GM21526 (cell line): ENCODE measurements around the gene KIF11.
"Not testable (repeated sequence)": the region's sequence is repeated elsewhere in the genome, so short reads cannot be mapped to it uniquely, and the experiment has no call there.

Source experiments
- ATAC-seq: cut with Tn5 transposase; IDR thresholded peaks from one replicate; pipeline ENCODE4 v1.9.1; 2021; ENCODE audit warnings: moderate library complexity; ENCODE audit not compliant: unreplicated experiment, low FRiP score

KIF11 gene

GRCh38 chr10:92590623-92591549 is 2.0 kb upstream of the KIF11 start:
- peak; percentile 10 for ATAC-seq

DNA sequence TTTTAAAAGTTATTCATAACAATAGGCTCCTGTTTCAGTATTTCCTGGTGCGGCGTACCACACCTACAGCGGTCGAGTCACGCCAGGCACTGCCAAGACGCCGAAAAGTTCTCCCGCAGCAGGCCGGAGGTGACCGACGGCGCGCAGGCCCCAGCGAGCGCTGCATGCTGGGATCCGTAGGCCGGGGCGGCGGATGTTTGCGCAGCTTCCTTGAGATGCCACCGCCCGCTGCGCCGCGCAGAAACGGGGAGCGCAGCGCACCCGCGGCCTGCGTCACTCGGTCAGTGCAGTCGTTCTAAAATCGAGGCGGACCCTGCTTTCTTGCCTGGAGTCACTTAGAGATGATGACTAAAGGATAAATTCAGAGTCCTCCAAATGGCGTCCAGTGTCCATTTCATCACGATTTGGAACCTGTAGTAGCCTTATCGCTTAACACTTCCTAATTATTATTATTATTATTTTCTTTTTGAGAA is 1.3 kb upstream of the KIF11 start:
- ATAC-seq = peak; percentile 72

DNA sequence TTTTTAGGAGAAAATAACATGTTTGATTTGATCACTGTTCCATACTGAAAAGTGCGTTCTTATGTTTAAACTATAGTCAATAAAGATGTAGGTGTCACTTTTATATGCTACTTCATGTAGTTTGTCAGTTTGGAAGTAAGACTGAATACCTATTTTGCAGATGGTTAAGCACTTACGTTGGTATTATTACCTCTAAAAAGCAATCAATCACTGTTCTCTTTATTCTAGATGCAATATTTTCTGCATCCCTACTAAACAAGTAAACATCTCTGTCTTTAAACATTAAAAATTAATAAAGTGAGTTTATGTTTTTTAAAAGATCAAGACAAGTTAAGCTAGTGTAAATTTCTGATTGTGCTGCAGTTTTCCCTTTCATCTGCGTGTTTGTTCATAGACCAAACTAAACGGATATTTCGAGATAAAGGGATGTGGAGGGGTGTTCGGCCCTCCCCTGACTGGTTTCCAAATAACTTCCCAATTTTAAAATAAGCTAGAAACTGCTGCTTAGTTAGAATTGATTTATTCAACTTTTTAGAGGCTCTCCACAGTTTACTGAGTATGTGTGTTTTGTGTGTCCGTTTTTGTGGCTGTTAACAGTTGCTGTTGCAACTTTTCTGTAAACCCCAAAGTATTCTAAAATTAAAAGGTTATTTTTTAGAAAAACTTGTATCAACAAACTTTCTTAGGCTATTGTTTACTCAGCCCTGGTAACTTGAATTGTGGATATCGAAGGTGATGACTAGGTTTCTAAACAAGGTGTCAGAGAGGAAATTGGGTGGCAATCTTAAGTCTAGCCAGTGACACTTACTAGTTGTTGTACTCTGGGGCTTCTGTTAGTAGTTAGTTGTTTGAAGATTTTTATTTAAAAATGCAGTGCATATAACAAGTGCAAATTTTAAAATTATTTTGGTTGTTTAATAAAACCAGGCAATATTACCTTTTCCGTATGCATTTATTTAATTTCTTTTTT is 974 bp downstream of the KIF11 start:
- ATAC-seq = no peak

DNA sequence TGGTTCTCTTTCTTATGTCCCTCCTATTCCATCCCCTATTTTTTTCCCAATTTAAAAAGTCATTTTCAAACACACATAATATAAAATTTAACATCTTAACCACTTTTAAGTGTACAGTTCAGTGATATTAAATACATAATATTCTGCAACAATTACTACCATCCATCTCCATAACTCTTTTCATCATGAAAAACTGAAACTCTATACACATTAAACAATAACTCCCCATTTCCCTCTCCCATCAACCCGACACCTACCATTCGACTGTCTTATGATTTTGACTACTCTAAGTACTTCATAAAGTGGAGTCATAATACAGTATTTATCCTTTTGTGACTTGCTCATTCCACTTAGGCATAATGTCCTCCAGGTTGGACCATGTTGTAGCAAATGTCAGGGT is 2.6 kb downstream of the KIF11 start:
- no peak for ATAC-seq

DNA sequence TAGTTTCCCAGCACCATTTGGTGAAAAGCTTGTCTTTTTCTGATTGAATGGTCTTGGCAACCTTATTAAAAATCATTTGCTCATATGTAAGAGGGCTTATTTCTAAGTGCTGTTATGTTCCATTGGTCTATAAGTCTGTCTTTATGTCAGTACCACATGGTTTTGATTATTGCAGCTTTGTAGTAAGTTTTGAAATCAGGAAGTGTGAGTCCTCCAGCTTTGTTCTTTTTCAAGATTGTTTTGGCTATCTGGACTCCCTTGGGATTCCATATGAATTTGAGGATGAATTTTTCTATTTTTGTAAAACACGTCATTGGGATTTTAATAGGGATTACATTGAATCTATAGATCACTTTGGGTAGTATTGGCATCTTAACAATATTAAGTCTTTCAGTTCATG is 5.4 kb downstream of the KIF11 start:
- no peak for ATAC-seq

DNA sequence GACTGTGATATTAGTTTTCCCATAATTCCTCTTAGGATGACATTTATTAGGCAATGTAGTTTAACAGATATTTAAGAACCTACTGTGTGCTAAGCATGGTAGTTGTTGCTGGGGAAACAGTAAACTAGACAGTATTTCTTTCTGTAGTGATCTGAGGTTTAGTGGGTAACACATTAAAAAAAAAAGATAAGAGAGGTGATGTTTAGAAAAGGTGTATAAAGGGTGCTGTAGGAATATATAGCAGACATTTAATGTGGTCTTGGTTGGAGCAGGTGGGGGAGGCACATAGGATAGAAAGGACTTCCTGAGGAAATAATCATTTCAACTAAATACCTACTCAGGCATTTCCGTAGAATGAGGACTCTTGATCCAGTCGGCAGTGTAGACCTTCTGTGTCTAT is 11.9 kb downstream of the KIF11 start:
- no peak for ATAC-seq

GRCh38 chr10:92615515-92615914 is 22.6 kb downstream of the KIF11 start:
- no peak for ATAC-seq

DNA sequence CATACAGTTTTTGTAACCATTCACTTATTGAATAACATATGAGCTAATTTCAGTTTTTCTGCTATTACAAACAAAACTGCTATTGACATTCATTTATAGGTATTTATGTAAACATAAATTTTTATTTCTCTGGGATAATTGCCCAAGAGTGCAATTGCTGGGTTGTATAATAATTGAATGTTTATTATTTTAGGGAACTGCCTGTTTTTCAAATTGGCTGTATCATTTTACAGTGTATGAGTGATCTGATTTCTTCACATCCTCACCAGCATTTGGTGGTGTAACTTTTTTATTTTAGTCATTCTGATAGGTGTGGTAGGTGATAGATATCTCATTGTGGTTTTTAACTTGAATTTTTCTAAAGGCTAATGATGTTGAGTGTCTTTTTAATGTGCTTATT is 26.4 kb downstream of the KIF11 start:
- no peak for ATAC-seq

DNA sequence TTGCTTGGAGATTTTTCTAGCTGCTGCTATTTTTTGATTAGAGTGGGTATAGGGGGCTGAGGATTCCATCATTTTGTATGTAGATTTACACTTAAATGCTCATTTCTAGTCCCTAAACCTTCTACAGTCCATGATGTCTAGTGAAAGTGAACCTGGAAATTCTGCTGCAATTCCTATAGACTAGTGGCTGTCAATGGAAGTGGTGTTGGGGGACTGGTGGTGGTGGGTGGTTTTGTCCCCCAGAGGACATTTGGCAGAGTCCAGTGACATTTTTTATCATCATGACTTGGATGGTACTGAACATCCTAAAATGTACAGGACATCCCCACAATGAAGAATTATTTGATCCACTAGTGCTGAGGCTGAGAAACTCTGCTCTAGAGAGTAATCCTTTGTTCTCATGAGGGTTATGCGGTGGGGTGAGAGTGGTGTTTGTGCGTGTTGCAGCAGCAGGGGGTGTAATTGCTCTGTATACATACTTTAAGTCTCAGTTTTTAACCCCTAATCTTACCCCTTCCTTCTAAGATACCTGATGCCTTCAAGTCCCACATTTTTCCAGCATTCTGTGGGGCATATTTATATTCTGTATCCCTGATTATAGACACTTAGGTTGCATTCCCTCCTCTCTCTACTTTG is 35.0 kb downstream of the KIF11 start:
- no peak for ATAC-seq

DNA sequence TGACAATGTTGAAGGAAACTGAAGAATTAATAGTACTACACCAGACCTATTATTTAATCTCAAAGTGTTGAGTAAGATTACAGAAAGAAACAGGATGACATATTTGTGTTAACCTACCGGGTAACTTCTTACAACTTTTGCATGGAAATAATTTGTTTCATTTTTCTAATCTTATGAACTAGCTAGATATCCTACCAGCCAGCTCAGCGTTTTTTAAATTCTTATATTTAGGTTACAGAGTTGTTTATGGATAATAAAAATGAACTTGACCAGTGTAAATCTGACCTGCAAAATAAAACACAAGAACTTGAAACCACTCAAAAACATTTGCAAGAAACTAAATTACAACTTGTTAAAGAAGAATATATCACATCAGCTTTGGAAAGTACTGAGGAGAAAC is 37.0 kb downstream of the KIF11 start:
- ATAC-seq = no peak

- ATAC-seq = no peak
Observed at GRCh38 chr10:92638037-92638436, 45.1 kb downstream of the KIF11 start.

DNA sequence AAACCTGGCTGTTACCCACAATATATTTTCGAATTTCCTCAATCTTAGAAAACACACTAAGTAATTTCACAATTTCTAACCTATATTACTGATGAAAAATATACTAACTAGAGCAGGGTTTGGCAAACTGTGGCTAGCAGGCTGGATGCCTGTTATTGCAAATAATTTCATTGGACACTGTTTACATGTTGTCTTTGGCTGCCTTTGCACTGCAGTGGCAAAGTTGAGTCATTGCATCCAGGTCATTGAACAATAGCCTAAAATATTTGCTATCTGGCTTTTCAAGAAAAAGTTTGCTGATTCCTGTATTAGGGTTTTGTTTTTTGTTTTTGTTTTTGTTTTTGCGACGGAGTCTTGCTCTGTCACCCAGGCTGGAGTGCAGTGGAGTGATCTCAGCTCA is 47.2 kb downstream of the KIF11 start:
- no peak for ATAC-seq

- no peak for ATAC-seq
Observed at GRCh38 chr10:92641492-92641891, 48.6 kb downstream of the KIF11 start.

GRCh38 chr10:92644921-92645320 is 52.0 kb downstream of the KIF11 start:
- ATAC-seq = no peak

DNA sequence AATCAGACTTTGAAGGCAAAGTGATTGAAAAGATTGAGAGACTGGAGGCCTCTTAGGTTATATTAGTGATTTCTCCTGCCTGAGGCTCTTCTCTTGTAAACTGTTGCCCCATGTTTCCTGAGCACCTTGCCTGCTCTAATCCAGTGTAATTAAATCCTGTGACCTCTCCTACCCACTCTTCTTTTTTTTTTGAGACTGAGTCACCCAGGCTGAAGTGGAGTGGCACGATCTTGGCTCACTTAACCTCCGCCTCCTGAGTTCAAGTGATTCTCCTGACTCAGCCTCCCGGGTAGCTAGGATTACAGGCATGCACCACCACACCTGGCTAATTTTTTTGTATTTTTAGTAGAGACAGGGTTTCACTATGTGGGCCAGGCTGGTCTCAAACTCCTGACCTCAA is 57.9 kb downstream of the KIF11 start:
- not testable (repeated sequence) for ATAC-seq

GRCh38 chr10:92655426-92655825 is 62.5 kb downstream of the KIF11 start:
- no peak for ATAC-seq

DNA sequence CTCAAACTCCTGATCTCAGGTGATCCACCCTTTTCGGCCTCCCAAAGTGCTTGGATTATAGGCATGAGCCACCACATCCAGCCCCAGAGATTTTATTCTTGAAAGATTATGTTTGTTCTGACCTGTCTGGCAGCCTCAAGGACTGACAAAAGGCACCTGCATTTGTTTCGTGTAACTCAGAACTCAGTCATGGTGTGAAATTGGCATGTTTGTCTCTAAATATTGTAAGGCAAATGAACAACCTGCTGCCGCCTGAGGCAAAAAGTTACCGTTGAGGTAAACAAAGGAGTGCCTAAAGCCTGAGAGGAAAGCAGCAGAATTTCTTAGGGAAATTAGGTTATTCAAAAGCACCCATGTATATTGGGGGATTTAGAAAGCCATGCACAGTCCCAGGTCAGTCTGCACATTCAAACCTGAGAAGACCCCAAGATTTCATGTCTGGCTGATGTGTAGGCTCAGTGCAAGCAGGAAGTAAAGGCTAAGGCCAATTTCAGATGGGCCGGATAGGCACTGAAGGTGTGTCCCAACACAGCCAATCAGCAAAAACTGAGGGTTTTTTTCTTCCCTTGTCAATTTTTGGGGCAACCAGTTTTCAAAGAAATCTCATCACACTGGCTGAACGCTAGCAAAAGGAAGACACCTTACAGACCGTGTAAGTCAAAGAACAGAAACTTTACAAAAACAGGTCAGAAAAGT is 63.5 kb downstream of the KIF11 start:
- ATAC-seq = no peak

GRCh38 chr10:92657024-92657423 is 64.1 kb downstream of the KIF11 start:
- no peak for ATAC-seq

- no peak for ATAC-seq
Observed at GRCh38 chr10:92662848-92663247, 69.9 kb downstream of the KIF11 start.

- ATAC-seq = no peak
Observed at GRCh38 chr10:92664322-92664721, 71.4 kb downstream of the KIF11 start.
